Measurements from ENCODE around the gene NR0B2.
A peak's percentile ranks its signal among the peaks of the same experiment; 100 is the strongest.
"Not testable (repeated sequence)": the region's sequence is repeated elsewhere in the genome, so short reads cannot be mapped to it uniquely, and the experiment has no call there.

The NR0B2 gene, protein sequence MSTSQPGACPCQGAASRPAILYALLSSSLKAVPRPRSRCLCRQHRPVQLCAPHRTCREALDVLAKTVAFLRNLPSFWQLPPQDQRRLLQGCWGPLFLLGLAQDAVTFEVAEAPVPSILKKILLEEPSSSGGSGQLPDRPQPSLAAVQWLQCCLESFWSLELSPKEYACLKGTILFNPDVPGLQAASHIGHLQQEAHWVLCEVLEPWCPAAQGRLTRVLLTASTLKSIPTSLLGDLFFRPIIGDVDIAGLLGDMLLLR

GRCh38 chr1:26913754-26914619 is at the start of gene NR0B2:
Gene NR0B2 (minus strand): TSS chr1:26913975. CDS start chr1:26913940, 35 bp downstream.
- DNase-seq = peak; percentile 32

DNA sequence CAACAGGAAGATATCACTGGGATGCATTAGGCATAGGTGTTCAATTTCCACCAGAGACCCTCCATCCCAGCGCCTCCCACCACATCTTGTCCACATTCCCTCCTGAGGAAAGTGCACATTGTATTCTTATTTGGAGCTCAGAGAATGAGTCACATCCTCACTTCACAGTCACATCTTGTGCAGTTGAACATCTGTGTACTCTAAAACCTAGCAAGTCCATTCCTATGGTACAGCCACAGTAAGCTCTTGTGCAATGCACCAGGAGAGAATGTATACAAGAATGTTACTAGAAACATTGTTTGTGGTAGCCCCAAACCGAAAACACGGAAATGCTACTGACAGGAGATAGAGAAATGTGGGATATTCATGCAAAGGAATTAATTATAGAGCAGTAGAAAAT is 48.1 kb upstream of the NR0B2 start:
- DNase-seq = no peak

DNA sequence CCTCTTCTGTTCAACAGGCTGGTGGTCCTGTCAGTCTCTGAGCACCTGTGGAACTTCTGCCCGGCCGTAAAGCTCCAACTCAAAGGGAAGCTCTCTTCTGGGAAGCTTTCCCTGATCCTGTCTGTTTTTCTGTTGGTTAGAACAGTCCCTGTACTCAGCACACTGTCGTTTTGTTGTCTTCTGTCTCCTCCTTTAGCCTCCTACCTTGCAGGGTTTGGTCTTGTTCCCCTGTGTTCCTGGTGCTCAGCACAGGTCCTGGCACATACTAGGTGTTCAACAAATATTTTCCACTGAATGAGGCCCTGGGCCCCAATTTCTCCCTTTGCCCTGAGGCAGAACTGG is 46.8 kb upstream of the NR0B2 start:
- no peak for DNase-seq

DNA sequence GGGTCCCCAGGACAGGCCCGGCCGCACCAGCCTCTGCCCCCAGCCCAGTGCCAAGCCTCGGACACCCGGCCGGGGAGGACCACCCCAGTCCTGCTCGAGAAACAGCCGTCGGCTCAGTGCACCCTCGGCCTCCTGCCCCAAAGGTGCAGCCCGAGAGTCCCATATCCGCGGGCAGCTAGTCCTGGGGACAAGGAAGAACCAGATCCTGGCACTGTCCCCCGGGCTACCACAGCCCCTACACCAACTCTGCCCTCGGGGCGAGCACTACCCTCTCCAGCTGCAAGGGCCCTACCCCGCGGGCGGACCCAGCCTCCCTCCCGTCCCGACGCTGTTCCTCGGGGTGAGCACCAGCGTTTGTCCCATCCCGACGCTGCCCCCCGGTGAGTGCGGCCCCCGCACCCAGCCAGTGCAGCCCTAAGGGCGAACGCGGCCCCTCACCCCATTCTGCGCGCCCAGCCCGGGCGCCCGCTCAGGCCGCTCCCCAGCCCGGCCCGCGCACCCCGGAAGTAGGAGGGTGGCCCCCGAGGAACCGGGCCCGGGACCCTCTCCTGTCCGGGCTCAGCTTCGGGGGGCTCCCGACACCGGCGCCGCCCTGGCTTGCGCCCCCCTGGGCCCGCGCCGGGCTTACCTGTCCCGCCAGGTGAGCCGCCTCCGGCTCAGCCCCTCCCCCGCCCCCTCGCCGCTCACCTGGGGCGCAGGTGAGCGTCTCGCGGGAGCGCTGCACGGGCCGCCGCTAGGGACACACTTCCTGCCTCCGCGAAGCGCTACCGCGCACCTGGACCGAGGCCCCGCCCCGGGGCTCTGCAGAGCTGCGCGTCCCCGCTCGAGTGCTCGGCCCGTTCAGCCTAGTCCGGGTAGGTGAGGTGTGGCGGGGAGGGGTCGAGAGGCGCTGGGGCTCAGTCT is 46.2 kb upstream of the NR0B2 start, which contains the start of gene KDF1:
TSS of gene KDF1 (minus strand) at position 747 of the 903 bp plus-strand sequence. CDS start 8,088 bp downstream, outside the sequence.
- no peak for DNase-seq

DNA sequence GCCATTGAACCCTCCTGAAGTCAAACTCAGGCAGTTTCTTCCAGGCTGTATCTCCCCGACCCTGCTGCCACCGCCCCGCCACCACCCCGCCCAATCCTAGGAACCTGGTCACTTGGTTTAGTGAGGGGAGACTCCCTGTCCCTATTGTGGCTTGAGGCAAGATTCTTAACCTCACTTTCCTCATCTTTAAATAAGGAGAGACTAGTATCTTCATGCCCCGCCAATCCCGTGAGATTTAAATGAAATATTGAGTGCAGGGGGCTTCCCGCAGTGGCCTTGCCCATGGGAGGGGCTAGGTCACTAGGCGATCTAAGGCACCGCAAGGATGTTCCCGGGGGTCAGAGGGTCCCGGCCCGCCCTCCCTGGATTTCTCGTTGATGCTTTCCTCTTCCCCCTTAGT is 45.5 kb upstream of the NR0B2 start:
- no peak for DNase-seq

DNA sequence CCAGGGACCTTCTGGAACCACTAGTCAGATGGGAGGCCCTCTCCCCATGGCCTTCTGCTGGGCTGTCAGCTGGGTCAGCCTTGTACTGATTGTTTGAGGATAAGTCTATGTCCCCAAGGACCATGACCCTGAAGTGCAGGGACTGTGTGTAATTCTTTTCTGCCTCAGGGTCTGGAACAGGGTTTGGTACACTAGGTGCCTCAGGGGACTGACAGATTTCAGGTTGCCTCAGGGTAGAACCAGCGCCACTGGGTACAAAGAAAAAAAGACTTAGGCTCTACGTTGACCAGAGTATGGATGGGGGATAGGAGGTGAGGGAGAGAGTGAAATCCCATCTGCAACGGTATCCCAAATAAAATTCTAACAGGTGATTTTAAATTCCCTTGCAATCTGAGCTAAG is 43.5 kb upstream of the NR0B2 start:
- no peak for DNase-seq

- DNase-seq = no peak
Measured at GRCh38 chr1:26956321-26956720, 42.5 kb upstream of the NR0B2 start.

DNA sequence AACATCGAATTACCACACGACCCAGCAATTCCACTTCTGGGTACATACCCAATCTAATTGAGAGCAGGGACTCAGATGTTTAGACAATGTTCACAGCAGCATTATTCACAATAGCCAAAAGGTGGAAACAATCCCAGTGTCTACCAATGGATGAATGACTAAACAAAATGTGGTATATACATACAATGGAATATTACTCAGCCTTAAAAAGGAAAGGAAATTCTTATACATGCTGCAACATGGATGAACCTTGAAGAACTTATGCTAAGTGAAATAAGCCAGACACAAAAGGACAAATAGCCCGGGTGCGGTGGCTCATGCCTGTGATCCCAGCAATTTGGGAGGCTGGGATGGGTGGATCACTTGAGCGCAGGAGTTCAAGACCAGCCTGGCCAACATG is 39.6 kb upstream of the NR0B2 start:
- DNase-seq = no peak

DNA sequence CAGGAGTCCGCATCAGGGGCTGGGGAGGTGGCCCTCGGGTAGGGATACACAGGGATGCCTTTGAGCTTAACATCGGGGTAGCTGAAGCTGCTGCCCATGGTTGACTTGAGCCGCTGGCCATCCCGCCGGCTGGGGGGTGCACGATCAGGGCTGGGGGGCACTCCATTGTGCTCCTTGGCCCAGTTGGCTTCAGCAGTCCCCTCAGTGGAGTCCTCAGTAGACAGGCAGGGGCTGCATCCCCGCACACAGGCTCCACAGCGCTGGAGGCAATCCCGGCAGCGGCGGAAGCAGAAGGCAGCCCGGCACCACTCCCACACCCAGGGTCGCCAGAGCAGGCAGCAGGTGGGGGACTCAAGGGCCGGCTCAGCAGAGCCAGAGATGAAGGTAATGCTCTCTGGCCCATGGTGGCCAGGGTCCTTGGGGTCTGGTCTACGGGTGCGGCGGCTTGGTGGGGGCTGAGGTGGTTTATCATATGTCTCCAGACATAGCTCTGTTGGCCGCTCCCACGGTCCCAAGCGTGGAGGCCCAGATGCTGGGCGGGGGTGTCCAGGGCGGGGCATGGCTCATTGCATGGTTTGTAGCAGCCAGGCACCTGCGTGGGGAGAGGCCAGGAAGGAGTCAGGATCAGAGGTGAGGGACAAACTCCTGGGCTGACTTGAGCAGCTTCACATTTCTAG is 38.2 kb upstream of the NR0B2 start:
- no peak for DNase-seq

DNA sequence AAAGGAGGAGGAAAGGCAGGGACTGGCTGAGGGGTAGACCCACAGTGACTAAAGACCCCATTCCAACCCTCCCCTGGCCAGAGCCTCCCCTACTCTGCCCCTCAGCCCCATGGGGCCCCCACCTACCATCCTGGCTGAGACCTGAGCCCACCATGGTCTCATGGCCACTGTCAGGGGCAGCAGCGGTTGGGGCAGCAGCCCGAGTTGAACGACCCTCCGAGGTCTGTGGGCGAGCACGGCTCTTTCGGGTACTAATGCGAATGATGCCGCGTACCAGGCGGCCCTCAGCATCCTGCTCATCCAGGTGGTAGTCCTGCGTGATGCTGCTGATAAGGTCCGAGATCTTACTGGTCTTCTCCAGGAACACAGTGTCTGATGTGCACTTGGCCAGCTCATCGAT is 37.4 kb upstream of the NR0B2 start:
- DNase-seq = no peak

GRCh38 chr1:26950602-26951001 is 36.8 kb upstream of the NR0B2 start:
- DNase-seq = peak; percentile 20

DNA sequence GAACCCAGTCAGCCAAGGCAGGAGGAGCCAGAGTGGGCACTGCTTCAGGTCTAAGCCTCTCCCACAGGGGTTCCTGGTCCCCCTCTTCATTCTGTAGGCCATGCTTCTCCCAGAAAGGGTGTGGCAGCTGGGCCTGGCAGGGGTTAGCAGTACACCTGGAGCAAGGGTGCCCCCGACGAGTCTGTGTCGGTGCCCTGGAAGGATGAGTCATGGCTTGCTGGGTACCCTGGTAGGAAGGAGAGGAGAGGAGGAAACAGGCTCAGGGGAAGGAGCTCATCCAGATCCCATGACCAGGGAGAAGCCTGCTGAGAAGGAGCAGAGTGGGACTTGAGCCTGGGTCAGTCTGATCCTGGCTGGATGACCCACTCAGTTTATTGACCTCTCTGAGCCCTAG is 36.1 kb upstream of the NR0B2 start:
- no peak for DNase-seq

GRCh38 chr1:26949266-26949925 is 35.6 kb upstream of the NR0B2 start:
- no peak for DNase-seq

DNA sequence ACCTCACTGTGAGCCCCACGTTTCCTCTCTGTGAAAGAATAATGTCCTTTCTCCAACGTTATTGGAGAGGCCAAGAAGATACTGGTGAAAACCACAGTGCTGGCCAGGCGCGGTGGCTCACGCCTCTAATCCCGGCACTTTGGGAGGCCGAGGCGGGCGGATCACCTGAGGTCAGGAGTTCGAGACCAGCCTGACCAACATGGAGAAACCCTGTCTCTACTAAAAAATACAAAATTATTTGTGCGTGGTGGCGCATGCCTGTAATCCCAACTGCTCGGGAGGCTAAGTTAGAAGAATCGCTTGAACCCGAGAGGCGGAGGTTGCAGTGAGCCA is 34.9 kb upstream of the NR0B2 start:
- not testable (repeated sequence) for DNase-seq

DNA sequence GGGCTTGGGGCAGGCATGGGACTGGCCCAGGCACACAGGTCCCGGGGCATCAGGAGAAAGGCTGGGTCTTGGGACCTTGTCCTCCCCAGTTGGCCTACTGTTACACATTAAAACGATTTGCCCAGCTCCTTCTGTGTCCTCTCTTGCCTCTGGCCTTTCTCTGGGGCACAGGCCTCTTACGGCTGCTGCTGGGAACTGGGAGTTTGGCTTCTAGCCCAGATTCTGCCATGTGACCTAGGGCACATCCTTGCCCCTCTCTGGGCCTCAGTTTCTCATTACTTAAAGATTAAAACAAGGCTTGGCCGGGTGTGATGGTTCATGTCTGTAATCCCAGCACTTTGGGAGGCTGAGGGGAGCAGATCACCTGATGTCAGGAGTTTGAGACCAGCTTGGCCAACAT is 32.5 kb upstream of the NR0B2 start:
- DNase-seq = no peak

- DNase-seq = no peak
Measured at GRCh38 chr1:26945728-26946127, 32.0 kb upstream of the NR0B2 start.

GRCh38 chr1:26945138-26945537 is 31.4 kb upstream of the NR0B2 start:
- no peak for DNase-seq

- DNase-seq = no peak
Measured at GRCh38 chr1:26942656-26943055, 28.9 kb upstream of the NR0B2 start.

GRCh38 chr1:26941311-26941710 is 27.5 kb upstream of the NR0B2 start:
- DNase-seq = no peak

- no peak for DNase-seq
Measured at GRCh38 chr1:26938659-26939025, 24.9 kb upstream of the NR0B2 start.

GRCh38 chr1:26938004-26938658 is 24.4 kb upstream of the NR0B2 start:
- DNase-seq = peak; percentile 8

DNA sequence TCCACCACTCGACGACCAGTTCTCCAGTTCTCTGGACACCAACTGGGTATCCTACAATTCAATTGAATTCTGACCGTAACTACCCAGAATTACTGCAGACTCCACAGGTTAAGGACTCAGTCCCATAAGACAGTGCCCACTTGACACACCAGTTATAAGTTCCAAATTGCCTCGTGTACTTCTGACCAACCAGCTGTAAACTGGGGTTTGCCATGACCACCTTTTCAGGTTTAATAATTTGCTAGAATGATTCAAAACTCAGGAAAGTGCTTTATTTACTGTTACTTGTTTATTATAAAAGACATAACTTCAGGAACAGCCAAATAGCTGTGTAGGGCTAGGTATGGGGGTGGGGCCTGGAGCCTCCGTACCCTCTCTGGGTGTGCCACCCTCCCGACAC is 23.0 kb upstream of the NR0B2 start:
- no peak for DNase-seq
